ENCODE data around the gene ITFG1. TPM values are rescaled to one million over a fixed set of nuclear protein-coding genes. Genes with fewer than 3 reads are reported as not detected.

Gene ITFG1
- total RNA-seq, 4 donors from 2014 or later: 40.7 to 54.0 (median 45.2) TPM

DNA sequence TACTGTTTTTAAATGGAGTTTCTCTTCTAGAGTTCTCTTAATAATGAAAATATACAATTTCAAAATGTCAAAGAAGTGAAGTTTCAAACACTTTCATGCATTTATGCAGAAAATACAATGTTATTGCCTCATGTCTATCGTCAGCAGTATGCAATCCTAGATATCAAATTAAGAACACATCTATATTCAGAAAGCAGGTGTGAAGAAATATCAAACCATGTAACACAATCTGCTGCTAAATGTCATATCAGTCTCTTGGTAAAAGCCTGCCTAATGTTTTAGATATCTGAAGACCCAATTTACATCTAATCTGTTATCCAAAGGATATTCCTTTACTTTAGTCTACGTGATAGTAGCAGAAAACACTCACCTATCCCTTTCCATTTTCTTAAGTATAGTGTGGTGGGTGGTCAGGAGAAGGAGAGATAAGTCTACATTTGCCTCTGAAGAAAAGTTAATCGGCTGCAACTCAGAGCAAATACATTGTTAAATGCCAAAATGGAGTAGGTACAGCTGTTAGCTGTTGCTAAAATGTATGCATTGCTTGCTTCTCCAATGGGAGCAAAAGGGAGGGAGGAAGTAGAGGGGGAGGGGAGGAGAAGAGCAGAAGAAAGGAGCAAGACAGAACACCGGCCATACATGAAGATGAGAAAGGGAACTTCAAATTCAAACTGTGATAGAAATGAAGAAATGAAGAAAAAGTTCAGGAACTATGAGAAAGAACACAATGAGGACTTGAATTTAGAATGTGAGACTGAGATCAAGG is 64.9 kb downstream of the ITFG1 start:
- Histone ChIP-seq H3K9me3 (no peaks in the 10 kb centered on the region), H3K4me1 (peaks cover 0 to 7% (median 0%) of the 10 kb centered on the region in 3 donors), H3K27me3 (no peaks in the 10 kb centered on the region), H3K4me3 (no peak overlapping the region), H3K36me3 (peaks cover 0 to 12% of the 10 kb centered on the region in 2 donors), H3K27ac (no peak overlapping the region)
- WGBS, 2 donors (ENCODE audit: low coverage in 1 of 2): 64 to 71% methylated on average over 4 of the region's 4 CpGs
- no peak for ATAC-seq
- TF ChIP-seq POLR2A (IDR thresholded peaks at IDR 0.05) (no peak), POLR2AphosphoS5 (IDR thresholded peaks at IDR 0.05) (no peak), EP300 (IDR thresholded peaks at IDR 0.05) (no peak)
- TF ChIP-seq, protein P1, sequence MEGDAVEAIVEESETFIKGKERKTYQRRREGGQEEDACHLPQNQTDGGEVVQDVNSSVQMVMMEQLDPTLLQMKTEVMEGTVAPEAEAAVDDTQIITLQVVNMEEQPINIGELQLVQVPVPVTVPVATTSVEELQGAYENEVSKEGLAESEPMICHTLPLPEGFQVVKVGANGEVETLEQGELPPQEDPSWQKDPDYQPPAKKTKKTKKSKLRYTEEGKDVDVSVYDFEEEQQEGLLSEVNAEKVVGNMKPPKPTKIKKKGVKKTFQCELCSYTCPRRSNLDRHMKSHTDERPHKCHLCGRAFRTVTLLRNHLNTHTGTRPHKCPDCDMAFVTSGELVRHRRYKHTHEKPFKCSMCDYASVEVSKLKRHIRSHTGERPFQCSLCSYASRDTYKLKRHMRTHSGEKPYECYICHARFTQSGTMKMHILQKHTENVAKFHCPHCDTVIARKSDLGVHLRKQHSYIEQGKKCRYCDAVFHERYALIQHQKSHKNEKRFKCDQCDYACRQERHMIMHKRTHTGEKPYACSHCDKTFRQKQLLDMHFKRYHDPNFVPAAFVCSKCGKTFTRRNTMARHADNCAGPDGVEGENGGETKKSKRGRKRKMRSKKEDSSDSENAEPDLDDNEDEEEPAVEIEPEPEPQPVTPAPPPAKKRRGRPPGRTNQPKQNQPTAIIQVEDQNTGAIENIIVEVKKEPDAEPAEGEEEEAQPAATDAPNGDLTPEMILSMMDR (IDR thresholded peaks at IDR 0.05): no peak

DNA sequence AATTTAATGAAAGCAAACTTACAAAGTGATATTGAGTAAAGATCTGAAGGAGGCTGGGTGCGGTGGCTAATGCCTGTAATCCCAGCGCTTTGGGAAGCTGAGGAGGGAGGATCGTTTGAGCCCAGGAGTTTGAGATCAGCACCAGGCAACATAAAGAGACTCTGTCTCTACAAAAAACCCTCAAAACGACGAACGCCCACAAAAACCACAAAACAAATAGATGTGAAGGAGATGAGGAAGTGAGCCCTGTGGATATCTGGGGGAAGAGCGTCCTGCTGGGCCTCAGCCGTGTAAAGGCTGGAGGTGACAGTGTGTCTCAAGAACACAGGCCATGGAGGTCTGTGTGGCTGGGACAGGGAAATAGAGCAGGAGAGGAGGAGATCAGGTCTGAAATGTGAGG is 68.8 kb downstream of the ITFG1 start:
- no peaks in the 10 kb centered on the region for H3K9me3 ChIP-seq
- WGBS, 2 donors (ENCODE audit: low coverage in 1 of 2): 74 to 82% methylated on average over 6 to 8 of the region's 8 CpGs
- TF ChIP-seq EP300 (IDR thresholded peaks at IDR 0.05) (no peak), POLR2AphosphoS5 (IDR thresholded peaks at IDR 0.05) (no peak), POLR2A (IDR thresholded peaks at IDR 0.05) (no peak)
- TF ChIP-seq, protein P1 (IDR thresholded peaks at IDR 0.05): no peak
- H3K36me3 ChIP-seq: peaks cover 0 to 12% of the 10 kb centered on the region in 2 donors
- H3K4me1 ChIP-seq: no peaks in the 10 kb centered on the region
- H3K27ac ChIP-seq: no peak overlapping the region
- H3K27me3 ChIP-seq: no peaks in the 10 kb centered on the region
- H3K4me3 ChIP-seq: no peak overlapping the region
- no peak for ATAC-seq

- Histone ChIP-seq H3K27me3 (no peaks in the 10 kb centered on the region), H3K36me3 (peaks cover 0 to 2% of the 10 kb centered on the region in 2 donors), H3K4me3 (no peak overlapping the region), H3K9me3 (no peaks in the 10 kb centered on the region), H3K27ac (no peak overlapping the region), H3K4me1 (no peaks in the 10 kb centered on the region)
- WGBS, 2 donors (ENCODE audit: low coverage in 1 of 2): 94 to 95% methylated on average over 4 of the region's 4 CpGs
- TF ChIP-seq EP300 (IDR thresholded peaks at IDR 0.05) (no peak), POLR2A (IDR thresholded peaks at IDR 0.05) (no peak), POLR2AphosphoS5 (IDR thresholded peaks at IDR 0.05) (no peak)
- TF ChIP-seq, protein P1 (IDR thresholded peaks at IDR 0.05): no peak
- ATAC-seq: no peak
Observed at GRCh38 chr16:47388705-47389104, 72.2 kb downstream of the ITFG1 start.

DNA sequence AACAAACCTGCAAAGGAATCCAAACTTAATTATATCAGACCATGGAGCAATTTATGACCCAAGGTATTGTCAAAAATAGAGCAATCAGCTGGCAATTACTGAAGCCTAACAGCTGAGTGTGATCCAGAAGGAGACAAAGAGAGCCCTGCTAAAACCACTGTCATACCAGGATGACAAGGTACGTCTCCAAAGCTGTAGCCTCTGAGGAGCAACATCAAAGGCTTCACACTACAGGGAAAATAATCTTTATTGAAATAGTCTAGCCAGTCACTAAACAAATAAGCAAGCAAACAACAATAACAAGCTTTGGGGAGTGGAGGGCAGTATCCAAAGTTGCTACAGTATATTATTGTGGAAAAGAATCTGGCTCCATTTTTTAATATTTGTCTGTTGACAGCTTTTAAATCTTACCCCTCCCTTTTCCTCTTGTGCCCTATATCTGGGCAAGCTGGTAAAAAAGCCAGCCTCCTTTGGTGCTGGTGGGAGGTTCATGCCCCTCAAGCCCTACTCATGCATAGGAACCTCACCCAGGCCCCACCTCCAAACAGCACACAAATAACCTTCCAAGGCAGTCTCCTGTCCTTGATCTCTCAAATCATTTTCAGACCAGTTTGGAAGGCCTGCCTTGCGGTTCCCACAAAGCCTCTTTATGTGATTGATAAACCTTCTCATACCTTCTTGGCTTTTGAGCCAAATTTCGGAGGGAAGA is 73.7 kb downstream of the ITFG1 start:
- Histone ChIP-seq H3K4me1 (no peaks in the 10 kb centered on the region), H3K4me3 (no peak overlapping the region), H3K27ac (no peak overlapping the region), H3K9me3 (no peaks in the 10 kb centered on the region), H3K36me3 (peaks cover 0 to 8% of the 10 kb centered on the region in 2 donors), H3K27me3 (no peaks in the 10 kb centered on the region)
- TF ChIP-seq POLR2AphosphoS5 (IDR thresholded peaks at IDR 0.05) (no peak), EP300 (IDR thresholded peaks at IDR 0.05) (no peak), POLR2A (IDR thresholded peaks at IDR 0.05) (no peak)
- TF ChIP-seq, protein P1 (IDR thresholded peaks at IDR 0.05): no peak
- ATAC-seq: no peak
- WGBS, 2 donors (ENCODE audit: low coverage in 1 of 2): 68 to 88% methylated on average over 2 to 3 of the region's 3 CpGs

Data from gastroesophageal sphincter (tissue), 4 donors.